Measurements from ENCODE around the gene SLC3A2. TPM values are rescaled to one million over a fixed set of nuclear protein-coding genes. Genes with fewer than 3 reads are reported as not detected.

The SLC3A2 gene
- total RNA-seq (2022; extraction: Qiagen RNA extraction): 823 to 905 TPM (median 883 TPM) in 5 replicates

GRCh38 chr11:62880803-62881578, at the start of gene SLC3A2:
TSS of gene SLC3A2 (plus strand) at chr11:62880896. CDS start at chr11:62881024, 128 bp downstream.

GRCh38 chr11:62831520-62832335, 49.0 kb upstream of the SLC3A2 start, which contains the start of gene STX5:
TSS of gene STX5 (minus strand) at chr11:62832051. CDS start at chr11:62831243, 808 bp downstream.

DNA sequence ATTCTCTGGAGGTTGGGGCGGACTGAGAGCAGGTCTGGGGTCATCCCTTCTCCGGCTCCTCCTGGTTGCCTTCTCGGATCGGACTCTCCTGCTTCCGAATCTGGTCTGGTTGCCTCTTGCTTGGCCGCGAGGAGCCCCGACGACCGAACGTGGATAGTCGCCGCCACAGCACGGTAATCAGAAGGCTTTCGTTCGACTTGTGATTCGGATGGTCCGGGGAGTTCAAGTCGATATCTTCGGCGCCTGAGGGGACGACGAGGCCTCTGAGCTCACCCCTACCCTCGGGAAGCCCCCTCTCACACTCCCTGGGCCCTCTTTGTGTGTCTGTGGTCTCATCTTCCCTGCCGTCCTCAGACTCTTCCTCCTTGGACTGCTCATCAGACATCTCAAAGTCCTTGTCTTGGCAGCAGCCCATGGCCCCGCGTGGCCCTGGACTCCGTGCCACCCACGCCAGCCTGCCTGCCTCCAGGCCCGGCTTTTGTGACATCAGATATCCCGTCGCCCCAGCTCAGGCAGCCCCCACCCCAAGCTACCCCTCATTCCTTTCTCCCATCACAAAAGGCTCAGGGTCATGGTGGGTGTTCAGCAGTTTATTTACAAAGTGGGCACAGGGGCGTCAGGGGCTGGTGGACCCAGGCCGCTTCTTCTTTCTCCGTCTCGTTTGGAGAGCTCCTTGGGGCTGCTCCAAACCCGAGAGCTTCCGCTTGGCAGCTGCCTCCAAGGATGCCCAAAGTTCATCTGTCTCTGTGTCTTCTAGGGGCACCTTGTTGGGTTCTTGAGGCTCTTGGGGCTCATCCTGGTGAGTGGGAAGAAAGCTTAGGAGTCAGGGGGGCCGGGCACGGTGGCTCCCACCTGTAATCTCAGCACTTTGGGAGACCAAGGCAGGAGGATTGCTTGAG, 48.1 kb upstream of the SLC3A2 start, which contains the start of gene TEX54:
TSS of gene TEX54 (minus strand) at position 506 of the 899 bp plus-strand sequence.

GRCh38 chr11:62839050-62839945, 41.4 kb upstream of the SLC3A2 start, which contains the start of gene WDR74:
TSS of gene WDR74 (minus strand) at chr11:62839590. CDS start at chr11:62839570, 20 bp downstream.

GRCh38 chr11:62921201-62921572, 40.5 kb downstream of the SLC3A2 start, which contains the start of gene CHRM1:
TSS of gene CHRM1 (minus strand) at chr11:62921363. CDS start at chr11:62911100, 10,263 bp downstream.

Other genes starting within 250 kb of the SLC3A2 start
- 221 to 274 TPM (median 265 TPM) in 5 replicates for gene GANAB, start 234.3 kb upstream of the SLC3A2 start, total RNA-seq (2022; extraction: Qiagen RNA extraction)
- gene INTS5, start 227.6 kb upstream of the SLC3A2 start, total RNA-seq (2022; extraction: Qiagen RNA extraction): 15.9 to 21.7 TPM (median 21.2 TPM) in 5 replicates
- 125 to 142 TPM (median 131 TPM) in 5 replicates for gene C11orf98, start 215.7 kb upstream of the SLC3A2 start, total RNA-seq (2022; extraction: Qiagen RNA extraction)
- 10.5 to 13.3 TPM (median 12.2 TPM) in 5 replicates for gene CSKMT, start 215.6 kb upstream of the SLC3A2 start, total RNA-seq (2022; extraction: Qiagen RNA extraction)
- gene UQCC3, start 209.2 kb upstream of the SLC3A2 start, total RNA-seq (2022; extraction: Qiagen RNA extraction): 27.6 to 33.4 TPM (median 28.9 TPM) in 5 replicates
- gene LBHD1, start 208.6 kb upstream of the SLC3A2 start, total RNA-seq (2022; extraction: Qiagen RNA extraction): 3.8 to 5.2 TPM (median 3.9 TPM) in 5 replicates
- gene UBXN1, start 201.8 kb upstream of the SLC3A2 start, total RNA-seq (2022; extraction: Qiagen RNA extraction): 103 to 120 TPM (median 115 TPM) in 5 replicates
- 0.08 to 0.13 TPM (median 0.09 TPM) in 3 of 5 replicates, not detected in the others for gene LRRN4CL, start 191.4 kb upstream of the SLC3A2 start, total RNA-seq (2022; extraction: Qiagen RNA extraction)
- 59.4 to 73.9 TPM (median 62.6 TPM) in 5 replicates for gene BSCL2, start 173.5 kb upstream of the SLC3A2 start, total RNA-seq (2022; extraction: Qiagen RNA extraction)
- not detected in 5 replicates for gene GNG3, start 173.2 kb upstream of the SLC3A2 start, total RNA-seq (2022; extraction: Qiagen RNA extraction)
- gene HNRNPUL2, start 153.4 kb upstream of the SLC3A2 start, total RNA-seq (2022; extraction: Qiagen RNA extraction): 40.5 to 45.2 TPM (median 43.3 TPM) in 5 replicates
- gene TTC9C, start 152.4 kb upstream of the SLC3A2 start, total RNA-seq (2022; extraction: Qiagen RNA extraction): 25.1 to 36.7 TPM (median 32.3 TPM) in 5 replicates
- gene ZBTB3, start 126.7 kb upstream of the SLC3A2 start, total RNA-seq (2022; extraction: Qiagen RNA extraction): 1.5 to 2.2 TPM (median 1.8 TPM) in 5 replicates
- 156 to 166 TPM (median 160 TPM) in 5 replicates for gene POLR2G, start 119.3 kb upstream of the SLC3A2 start, total RNA-seq (2022; extraction: Qiagen RNA extraction)
- gene TAF6L, start 109.5 kb upstream of the SLC3A2 start, total RNA-seq (2022; extraction: Qiagen RNA extraction): 9.1 to 14.5 TPM (median 12.5 TPM) in 5 replicates
- 67.1 to 85.0 TPM (median 82.1 TPM) in 5 replicates for gene TMEM179B, start 93.5 kb upstream of the SLC3A2 start, total RNA-seq (2022; extraction: Qiagen RNA extraction)
- 18.9 to 27.6 TPM (median 24.8 TPM) in 5 replicates for gene TMEM223, start 88.9 kb upstream of the SLC3A2 start, total RNA-seq (2022; extraction: Qiagen RNA extraction)
- gene NXF1, start 75.5 kb upstream of the SLC3A2 start, total RNA-seq (2022; extraction: Qiagen RNA extraction): 38.9 to 55.9 TPM (median 54.3 TPM) in 5 replicates
- gene STX5, start 48.8 kb upstream of the SLC3A2 start, total RNA-seq (2022; extraction: Qiagen RNA extraction): 17.7 to 24.7 TPM (median 22.9 TPM) in 5 replicates
- not detected in 5 replicates for gene TEX54, start 48.1 kb upstream of the SLC3A2 start, total RNA-seq (2022; extraction: Qiagen RNA extraction)
- gene WDR74, start 41.3 kb upstream of the SLC3A2 start, total RNA-seq (2022; extraction: Qiagen RNA extraction): 71.5 to 83.6 TPM (median 80.3 TPM) in 5 replicates
- gene CHRM1, start 40.5 kb downstream of the SLC3A2 start, total RNA-seq (2022; extraction: Qiagen RNA extraction): 0.03 to 0.24 TPM (median 0.09 TPM) in 4 of 5 replicates, not detected in the other
- gene SLC22A6, start 104.1 kb downstream of the SLC3A2 start, total RNA-seq (2022; extraction: Qiagen RNA extraction): not detected in 5 replicates
- gene SLC22A8, start 134.9 kb downstream of the SLC3A2 start, total RNA-seq (2022; extraction: Qiagen RNA extraction): not detected in 5 replicates

Data from A549 treated with dexamethasone at 1 μM for 4 hours (cell line).